Vagina (tissue), 2 donors: ENCODE measurements around the gene CEP104.

Experiments
- CTCF ChIP-seq, 3 experiments: fragments of 450-650 bp in 2 of 3; fragments of 200-600 bp in 1 of 3; sonication (generic) in 1 of 3; IDR thresholded peaks; one replicate each; pipeline ENCODE4 v1.5.1; 2017 to 2019; ENCODE audit warnings: antibody characterized with exemption in 3 of 3, mild to moderate bottlenecking in 2 of 3, moderate library complexity in 2 of 3
- POLR2A ChIP-seq, 2 donors: fragments of 450-650 bp; IDR thresholded peaks; one replicate each; pipeline ENCODE4 v1.6.1; 2017; ENCODE audit warnings: antibody characterized with exemption in 2 of 2, mild to moderate bottlenecking in 2 of 2, moderate library complexity in 2 of 2
- POLR2AphosphoS5 ChIP-seq, 2 donors: sonication (generic); formaldehyde crosslinking; IDR thresholded peaks; one replicate each; pipeline ENCODE4 v1.9.0; 2017; ENCODE audit warnings: antibody characterized with exemption in 2 of 2, mild to moderate bottlenecking in 2 of 2, low read depth in 1 of 2; ENCODE audit not compliant: insufficient read depth in 1 of 2

- TF ChIP-seq POLR2A (IDR thresholded peaks at IDR 0.05) (no peak), CTCF (IDR thresholded peaks at IDR 0.05) (no peak), POLR2AphosphoS5 (IDR thresholded peaks at IDR 0.05; ENCODE audit: insufficient read depth in 1 of 2, low read depth in 1 of 2) (no peak)
These were observed 36.2 kb upstream of the CEP104 start for GRCh38 chr1:3893190-3893589.
